ENCODE measurements around the gene TRAM2. TPM values are rescaled to one million over a fixed set of nuclear protein-coding genes. Genes with fewer than 3 reads are reported as not detected.

TRAM2 gene
- total and polyA plus RNA-seq, 2 of the 13 experiments (the other 11 are each of a cell fraction or from before 2014, with no cell fraction given) = 49.1 to 72.5 TPM

DNA sequence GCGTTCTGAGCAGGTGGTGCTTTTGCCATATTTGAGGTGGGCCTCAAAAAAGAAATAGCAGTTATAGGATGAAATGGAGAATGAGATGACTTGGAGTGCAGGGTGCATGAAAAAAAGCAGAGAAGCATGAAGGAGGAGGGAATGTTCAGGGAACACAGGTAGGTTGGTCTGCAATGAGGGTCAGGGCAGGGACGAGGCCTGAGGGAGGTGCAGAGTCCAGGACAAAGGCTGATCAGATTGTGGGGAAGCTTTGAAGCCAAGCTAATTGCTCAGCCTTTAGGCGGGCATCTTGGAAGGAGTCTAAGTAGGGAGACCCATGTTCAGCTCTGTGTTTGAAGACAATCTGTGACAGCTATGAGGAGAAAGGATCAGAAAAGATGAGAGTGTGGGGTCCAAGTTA lies 12.0 kb downstream of the TRAM2 start:
- H3K4me2 ChIP-seq (ENCODE audit: low read depth, low read length) = 0 out of 2 replicates have a peak overlapping the region, but pooled peaks have one; percentile 8
- H3K9ac ChIP-seq (ENCODE audit: insufficient read depth, low read depth, low read length) = no peak overlapping the region
- ATAC-seq (peak; percentile 62), FAIRE-seq (no peak), DNase-seq (ENCODE audit: low spot score) (no peak)
- H3K4me3 ChIP-seq (replicated peaks in 1 of 3; ENCODE audit: insufficient read depth in 1 of 3, low read depth in 2 of 3, low read length in 3 of 3) = no peak overlapping the region
- H3K36me3 ChIP-seq (replicated peaks in 1 of 2; ENCODE audit: control insufficient read depth in 1 of 2, insufficient read depth in 2 of 2, low read length in 2 of 2) = peaks cover 10 to 28% of the 10 kb centered on the region in 2 experiments
- peaks cover 64% of the 10 kb centered on the region for H4K20me1 ChIP-seq (ENCODE audit: insufficient read depth, low read length)
- no peak overlapping the region for H2AFZ ChIP-seq (ENCODE audit: low read length)
- 54% methylated on average over 3 of the region's 3 CpGs for WGBS (ENCODE audit: low lambda C conversion rate)
- peaks cover 95% of the 10 kb centered on the region for H3K4me1 ChIP-seq (ENCODE audit: insufficient read depth, low read length)
- in situ Hi-C loops (cut with HindIII; ENCODE audit: extremely low pct_ligation_motif_present, low pct_unique_long_range_greater_than_20kb) (no loop called here), intact Hi-C loops (cut with micrococcal nuclease; ENCODE audit: unreplicated experiment) (no loop called here)
- H3K9me3 ChIP-seq (ENCODE audit: low read length) = no peaks in the 10 kb centered on the region
- peak overlapping the region; percentile 9 for H3K27ac ChIP-seq (ENCODE audit: extremely low read length, insufficient read depth, low read length)
- ChIA-PET POLR2A (interaction anchor here (0.6 to 3.0 kb wide), 6 partner anchors 11 to 34 kb away, joined by 3 to 14 read pairs (median 3); partner anchors contain the start of gene TRAM2), CTCF (ENCODE audit: low intra/inter-chr PET ratio, low total read pairs) (no interaction called here)
- no TSS peak for BruUV-seq (replicated peaks)
- H3K79me2 ChIP-seq (ENCODE audit: insufficient read depth, low read length) = peaks cover 96% of the 10 kb centered on the region
- no peaks in the 10 kb centered on the region for H3K27me3 ChIP-seq (ENCODE audit: control insufficient read depth in 1 of 2, insufficient read depth in 2 of 2, low read length in 2 of 2)
- TF ChIP-seq NCOR1 (IDR thresholded peaks at IDR 0.05; ENCODE audit: borderline replicate concordance, low read length) = peak; percentile 41; the same call in 1 of the 2 replicates
- TF ChIP-seq HNF4A (CRISPR knock-in tag; IDR thresholded peaks at IDR 0.05) = peak; percentile 87
- TF ChIP-seq SALL1 (CRISPR knock-in tag; IDR thresholded peaks at IDR 0.05) = peak; percentile 48; the same call in 1 of the 2 replicates
- TF ChIP-seq GTF2F1 (IDR thresholded peaks at IDR 0.05; ENCODE audit: low read length) = no peak
- TF ChIP-seq HHEX (CRISPR knock-in tag; IDR thresholded peaks at IDR 0.05) = no peak
- no peak for TF ChIP-seq TP53 (CRISPR knock-in tag; conservative IDR thresholded peaks at IDR 0.05)
- TF ChIP-seq ZNF720 (CRISPR knock-in tag; IDR thresholded peaks at IDR 0.05) = no peak
- TF ChIP-seq ZNF382 (CRISPR knock-in tag; IDR thresholded peaks at IDR 0.05; ENCODE audit: borderline replicate concordance) = no peak
- no peak for TF ChIP-seq MYC (CRISPR knock-in tag; IDR thresholded peaks at IDR 0.05; ENCODE audit: borderline replicate concordance)
- TF ChIP-seq, protein P1, sequence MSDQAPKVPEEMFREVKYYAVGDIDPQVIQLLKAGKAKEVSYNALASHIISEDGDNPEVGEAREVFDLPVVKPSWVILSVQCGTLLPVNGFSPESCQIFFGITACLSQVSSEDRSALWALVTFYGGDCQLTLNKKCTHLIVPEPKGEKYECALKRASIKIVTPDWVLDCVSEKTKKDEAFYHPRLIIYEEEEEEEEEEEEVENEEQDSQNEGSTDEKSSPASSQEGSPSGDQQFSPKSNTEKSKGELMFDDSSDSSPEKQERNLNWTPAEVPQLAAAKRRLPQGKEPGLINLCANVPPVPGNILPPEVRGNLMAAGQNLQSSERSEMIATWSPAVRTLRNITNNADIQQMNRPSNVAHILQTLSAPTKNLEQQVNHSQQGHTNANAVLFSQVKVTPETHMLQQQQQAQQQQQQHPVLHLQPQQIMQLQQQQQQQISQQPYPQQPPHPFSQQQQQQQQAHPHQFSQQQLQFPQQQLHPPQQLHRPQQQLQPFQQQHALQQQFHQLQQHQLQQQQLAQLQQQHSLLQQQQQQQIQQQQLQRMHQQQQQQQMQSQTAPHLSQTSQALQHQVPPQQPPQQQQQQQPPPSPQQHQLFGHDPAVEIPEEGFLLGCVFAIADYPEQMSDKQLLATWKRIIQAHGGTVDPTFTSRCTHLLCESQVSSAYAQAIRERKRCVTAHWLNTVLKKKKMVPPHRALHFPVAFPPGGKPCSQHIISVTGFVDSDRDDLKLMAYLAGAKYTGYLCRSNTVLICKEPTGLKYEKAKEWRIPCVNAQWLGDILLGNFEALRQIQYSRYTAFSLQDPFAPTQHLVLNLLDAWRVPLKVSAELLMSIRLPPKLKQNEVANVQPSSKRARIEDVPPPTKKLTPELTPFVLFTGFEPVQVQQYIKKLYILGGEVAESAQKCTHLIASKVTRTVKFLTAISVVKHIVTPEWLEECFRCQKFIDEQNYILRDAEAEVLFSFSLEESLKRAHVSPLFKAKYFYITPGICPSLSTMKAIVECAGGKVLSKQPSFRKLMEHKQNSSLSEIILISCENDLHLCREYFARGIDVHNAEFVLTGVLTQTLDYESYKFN (CRISPR knock-in tag; conservative IDR thresholded peaks at IDR 0.05) = peak; percentile 68; the same call in 1 of the 2 replicates
- TF ChIP-seq MEIS2 (CRISPR knock-in tag; IDR thresholded peaks at IDR 0.05) = no peak
- TF ChIP-seq ZNF234 (CRISPR knock-in tag; conservative IDR thresholded peaks at IDR 0.05) = no peak
- no peak for TF ChIP-seq SKI (IDR thresholded peaks at IDR 0.05; ENCODE audit: partially characterized antibody)
- peak; percentile 94 for TF ChIP-seq ZSCAN25 (CRISPR knock-in tag; IDR thresholded peaks at IDR 0.05)
- no peak for TF ChIP-seq ZNF260 (CRISPR knock-in tag; IDR thresholded peaks at IDR 0.05; ENCODE audit: borderline replicate concordance, low read depth)
- no peak for TF ChIP-seq PHB2 (IDR thresholded peaks at IDR 0.05; ENCODE audit: partially characterized antibody)
- TF ChIP-seq BHLHE40 (IDR thresholded peaks at IDR 0.05; ENCODE audit: low read length) = no peak
- TF ChIP-seq KDM6A (CRISPR knock-in tag; IDR thresholded peaks at IDR 0.05; ENCODE audit: low read depth) = no peak
- TF ChIP-seq DMTF1 (CRISPR knock-in tag; IDR thresholded peaks at IDR 0.05) = no peak
- no peak for TF ChIP-seq ZNF263 (CRISPR knock-in tag; IDR thresholded peaks at IDR 0.05)
- no peak for TF ChIP-seq ZNF3 (CRISPR knock-in tag; IDR thresholded peaks at IDR 0.05)
- TF ChIP-seq YEATS2 (CRISPR knock-in tag; IDR thresholded peaks at IDR 0.05; ENCODE audit: borderline replicate concordance) = no peak
- TF ChIP-seq MATR3 (CRISPR knock-in tag; IDR thresholded peaks at IDR 0.05) = no peak

All from HepG2 (cell line).